B cell (primary cell): ENCODE results near the gene RNF130. TPM values are rescaled to one million over a fixed set of nuclear protein-coding genes. Genes with fewer than 3 reads are reported as not detected.

Experiments used
- ATAC-seq: fragments of 200-7000 bp; cut with Tn5 transposase; one replicate; pipeline ENCODE4 v1.10.0; 2021; ENCODE audit warnings: low read depth, mild to moderate bottlenecking, moderate number of reproducible peaks, moderate library complexity
- CTCF ChIA-PET: fragments of 350-600 bp; sonication (Branson Sonifier 250); formaldehyde crosslinking; loops from one replicate; lab custom pipeline; 2021; ENCODE audit warnings: antibody characterized with exemption, inconsistent platforms; lab: Charles Lee
- POLR2A ChIA-PET: fragments of 350-600 bp; sonication (Branson Sonifier 250); formaldehyde crosslinking; loops from one replicate; lab custom pipeline; 2021; ENCODE audit warnings: antibody characterized with exemption; lab: Charles Lee
- DNase-seq: peaks from one replicate; pipeline ENCODE4 v3.0.0; 2013
- H2AFZ ChIP-seq: 2 replicates; pipeline ENCODE4 v1.6.1; 2012; ENCODE audit warnings: mild to moderate bottlenecking, low read depth, low read length; ENCODE audit not compliant: insufficient read depth, poor library complexity, severe bottlenecking
- H3K27ac ChIP-seq, 2 donors: 1 replicate in 1 of 2; 2 replicates in 1 of 2; pipeline ENCODE4 v1.5.1; 2012 to 2013; ENCODE audit warnings: low read length in 2 of 2, mild to moderate bottlenecking in 2 of 2, moderate library complexity in 1 of 2
- H3K27me3 ChIP-seq, 4 experiments: fragments of 200-600 bp in 1 of 4; sonication (generic) in 1 of 4; replicated peaks in 1 of 4; 1 replicate in 2 of 4; 2 replicates in 2 of 4; pipeline versions ENCODE4 v1.6.1 to v1.7.0; 2013 to 2016; ENCODE audit warnings: low read length in 3 of 4, mild to moderate bottlenecking in 2 of 4, mixed read lengths in 1 of 4, moderate library complexity in 1 of 4; ENCODE audit not compliant: insufficient read depth in 4 of 4, control insufficient read depth in 3 of 4; ENCODE audit errors: control extremely low read depth in 1 of 4
- H3K36me3 ChIP-seq, 2 experiments: replicated peaks in 1 of 2; 1 replicate in 1 of 2; 2 replicates in 1 of 2; pipeline versions ENCODE4 v1.6.1 to v1.7.1; 2013; ENCODE audit warnings: low read length in 1 of 2; ENCODE audit not compliant: insufficient read depth in 2 of 2, control insufficient read depth in 1 of 2; ENCODE audit errors: control extremely low read depth in 1 of 2, extremely low read depth in 1 of 2
- H3K4me1 ChIP-seq, 2 donors: fragments of 200-600 bp in 1 of 2; sonication (generic) in 1 of 2; 1 replicate in 1 of 2; 2 replicates in 1 of 2; pipeline versions ENCODE4 v1.5.1 to v1.6.1; 2013 to 2017; ENCODE audit warnings: low read length in 2 of 2; ENCODE audit not compliant: control insufficient read depth in 2 of 2, insufficient read depth in 2 of 2
- H3K4me2 ChIP-seq: replicated peaks from 2 replicates; pipeline ENCODE3; 2012; ENCODE audit warnings: mild to moderate bottlenecking, low read depth, low read length; ENCODE audit not compliant: poor library complexity, severe bottlenecking
- H3K4me3 ChIP-seq, 5 experiments: fragments of 200-600 bp in 1 of 5; sonication (generic) in 1 of 5; 1 replicate in 3 of 5; 2 replicates in 2 of 5; pipeline versions ENCODE4 v1.5.1 to v1.7.0; 2011 to 2016; ENCODE audit warnings: low read length in 4 of 5, mild to moderate bottlenecking in 4 of 5, low read depth in 2 of 5, control low read depth in 1 of 5, moderate library complexity in 1 of 5; ENCODE audit not compliant: insufficient read depth in 1 of 5; ENCODE audit errors: control extremely low read depth in 1 of 5, extremely low read depth in 1 of 5
- H3K79me2 ChIP-seq: fragments of 200-600 bp; sonication (generic); one replicate; pipeline ENCODE4 v1.6.0; 2016; ENCODE audit warnings: low read length; ENCODE audit not compliant: control insufficient read depth, insufficient read depth
- H3K9ac ChIP-seq: fragments of 200-600 bp; sonication (generic); 2 replicates; pipeline ENCODE4 v1.6.1; 2017; ENCODE audit warnings: mild to moderate bottlenecking, low read length, moderate library complexity
- H3K9me3 ChIP-seq, 3 donors: one replicate each; pipeline versions ENCODE4 v1.6.1 to v1.7.1; 2013; ENCODE audit warnings: low read length in 2 of 3; ENCODE audit not compliant: control insufficient read depth in 2 of 3, insufficient read depth in 1 of 3; ENCODE audit errors: control extremely low read depth in 1 of 3
- H4K20me1 ChIP-seq: 2 replicates; pipeline ENCODE4 v1.6.0; 2012; ENCODE audit warnings: mild to moderate bottlenecking, low read length; ENCODE audit not compliant: insufficient read depth, control insufficient read depth, poor library complexity, severe bottlenecking
- H3K27ac Mint-ChIP-seq: one replicate; pipeline ENCODE4 v1.8.0; 2021; ENCODE audit warnings: mixed read lengths
- H3K27me3 Mint-ChIP-seq: one replicate; pipeline ENCODE4 v1.8.0; 2021; ENCODE audit warnings: mixed read lengths
- H3K4me1 Mint-ChIP-seq: one replicate; pipeline ENCODE4 v1.8.0; 2021; ENCODE audit warnings: mixed read lengths
- H3K4me3 Mint-ChIP-seq: one replicate; pipeline ENCODE4 v1.8.0; 2021; ENCODE audit warnings: mixed read lengths
- H3K9me3 Mint-ChIP-seq: one replicate; pipeline ENCODE4 v1.8.0; 2022; ENCODE audit warnings: mixed read lengths; ENCODE audit not compliant: insufficient read depth
- EZH2 ChIP-seq: IDR thresholded peaks from 2 replicates; pipeline ENCODE4 v1.6.1; 2012; ENCODE audit warnings: borderline replicate concordance, low read depth, mild to moderate bottlenecking, moderate library complexity, low read length; ENCODE audit not compliant: insufficient read depth, poor library complexity, severe bottlenecking
- WGBS: methylation state at CpG from one replicate; pipeline ENCODE4 v1.1.5; 2013; ENCODE audit warnings: missing lambda C conversion rate; ENCODE audit not compliant: insufficient coverage; 5-methylcytosine and 5-hydroxymethylcytosine counted together
- intact Hi-C: fragments of 100-400 bp; cut with micrococcal nuclease; formaldehyde crosslinking; loops from one replicate; pipeline ENCODE4 v1.10.0; 2022
- polyA plus RNA-seq: library from polyadenylated mRNA; depleted of rRNA; stranded (reverse); fragments of >200 nt; gene quantifications from 2 replicates; pipeline ENCODE4 v1.2.3, GENCODE V29; 2012
- total RNA-seq, 2 donors: library from RNA; stranded (reverse); fragments of 120-200 nt in 1 of 2; gene quantifications; 1 replicate in 1 of 2; 2 replicates in 1 of 2; pipeline versions ENCODE4 v1.2.3 to v1.2.4, GENCODE V29; 2013 to 2022
- TF ChIP-seq, protein P1 (sequence below): fragments of 200-600 bp; IDR thresholded peaks from one replicate; pipeline ENCODE4 v1.8.0; 2022; ENCODE audit warnings: antibody characterized with exemption, mild to moderate bottlenecking

RNF130 gene
- total and polyA plus RNA-seq, 2 donors (not counting 1 experiment from before 2014, with no cell fraction given): 18.1 to 25.8 TPM

DNA sequence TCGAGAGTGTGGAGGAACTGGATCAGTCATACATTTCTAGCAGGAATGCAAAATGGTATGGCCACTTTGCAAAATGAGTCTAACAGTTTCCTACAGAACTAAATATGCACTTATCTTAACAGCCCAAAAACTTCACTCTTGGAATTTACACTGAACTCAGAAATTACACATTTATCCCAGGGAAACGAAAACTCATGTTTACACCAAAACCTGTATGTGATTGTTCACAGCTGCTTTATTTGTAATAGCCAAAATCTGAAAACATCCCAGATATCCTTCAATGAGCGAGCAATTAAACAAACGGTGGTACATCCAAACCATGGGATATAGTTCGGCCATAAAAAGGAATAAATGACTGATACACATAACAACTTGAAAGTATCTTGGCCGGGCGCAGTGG lies 62.0 kb downstream of the RNF130 start:
- DNase-seq (no peak), ATAC-seq (no peak)
- intact Hi-C loops: no loop called here
- ChIA-PET CTCF (no interaction called here), POLR2A (no interaction called here)
- H3K9ac ChIP-seq: no peak overlapping the region
- H3K9me3 ChIP-seq: no peaks in the 10 kb centered on the region
- Mint-ChIP-seq H3K27ac (no peak overlapping the region), H3K27me3 (peaks cover 6% of the 10 kb centered on the region), H3K9me3 (no peaks in the 10 kb centered on the region), H3K4me3 (no peak overlapping the region), H3K4me1 (peaks cover 2% of the 10 kb centered on the region)
- H3K4me2 ChIP-seq: no peak overlapping the region
- no peaks in the 10 kb centered on the region for H3K79me2 ChIP-seq
- TF ChIP-seq EZH2: no peak
- TF ChIP-seq, protein P1, sequence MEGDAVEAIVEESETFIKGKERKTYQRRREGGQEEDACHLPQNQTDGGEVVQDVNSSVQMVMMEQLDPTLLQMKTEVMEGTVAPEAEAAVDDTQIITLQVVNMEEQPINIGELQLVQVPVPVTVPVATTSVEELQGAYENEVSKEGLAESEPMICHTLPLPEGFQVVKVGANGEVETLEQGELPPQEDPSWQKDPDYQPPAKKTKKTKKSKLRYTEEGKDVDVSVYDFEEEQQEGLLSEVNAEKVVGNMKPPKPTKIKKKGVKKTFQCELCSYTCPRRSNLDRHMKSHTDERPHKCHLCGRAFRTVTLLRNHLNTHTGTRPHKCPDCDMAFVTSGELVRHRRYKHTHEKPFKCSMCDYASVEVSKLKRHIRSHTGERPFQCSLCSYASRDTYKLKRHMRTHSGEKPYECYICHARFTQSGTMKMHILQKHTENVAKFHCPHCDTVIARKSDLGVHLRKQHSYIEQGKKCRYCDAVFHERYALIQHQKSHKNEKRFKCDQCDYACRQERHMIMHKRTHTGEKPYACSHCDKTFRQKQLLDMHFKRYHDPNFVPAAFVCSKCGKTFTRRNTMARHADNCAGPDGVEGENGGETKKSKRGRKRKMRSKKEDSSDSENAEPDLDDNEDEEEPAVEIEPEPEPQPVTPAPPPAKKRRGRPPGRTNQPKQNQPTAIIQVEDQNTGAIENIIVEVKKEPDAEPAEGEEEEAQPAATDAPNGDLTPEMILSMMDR: no peak
- H3K4me1 ChIP-seq: no peaks in the 10 kb centered on the region
- H3K36me3 ChIP-seq: peaks cover 0 to 3% of the 10 kb centered on the region in 2 experiments
- no peak overlapping the region for H3K27ac ChIP-seq
- H3K4me3 ChIP-seq: no peak overlapping the region
- no peak overlapping the region for H2AFZ ChIP-seq
- H3K27me3 ChIP-seq: no peaks in the 10 kb centered on the region
- 96% methylated on average over 4 of the region's 7 CpGs for WGBS
- H4K20me1 ChIP-seq: no peaks in the 10 kb centered on the region

DNA sequence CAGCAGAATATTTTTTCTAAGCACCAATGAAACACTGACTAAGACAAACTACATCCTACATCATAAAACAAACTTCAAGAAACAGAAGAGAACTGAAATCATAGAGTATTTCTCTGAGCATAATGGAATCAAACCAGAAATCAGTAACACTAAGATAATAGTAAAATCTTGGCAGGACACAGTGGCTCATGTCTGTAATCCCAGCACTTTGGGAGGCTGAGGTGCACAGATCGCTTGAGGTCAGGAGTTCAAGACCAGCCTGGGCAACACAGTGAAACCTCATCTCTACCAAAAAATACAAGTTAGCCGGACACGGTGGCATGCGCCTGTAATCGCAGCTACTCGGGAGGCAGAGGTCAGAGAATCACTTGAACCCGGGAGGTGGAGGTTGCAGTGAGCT lies 63.1 kb downstream of the RNF130 start:
- no peaks in the 10 kb centered on the region for H3K9me3 ChIP-seq
- H2AFZ ChIP-seq: no peak overlapping the region
- POLR2A ChIA-PET: no interaction called here
- TF ChIP-seq, protein P1: no peak
- no peaks in the 10 kb centered on the region for H3K4me1 ChIP-seq
- no CpG with 5 or more reads among the region's 7 CpGs for WGBS
- H3K4me3 Mint-ChIP-seq: no peak overlapping the region
- peaks cover 2% of the 10 kb centered on the region for H3K4me1 Mint-ChIP-seq
- ATAC-seq (no peak), DNase-seq (no peak)
- no peak overlapping the region for H3K27ac ChIP-seq
- H3K4me2 ChIP-seq: no peak overlapping the region
- no peaks in the 10 kb centered on the region for H3K9me3 Mint-ChIP-seq
- CTCF ChIA-PET: no interaction called here
- peaks cover 6% of the 10 kb centered on the region for H3K27me3 Mint-ChIP-seq
- no peaks in the 10 kb centered on the region for H3K27me3 ChIP-seq
- H4K20me1 ChIP-seq: no peaks in the 10 kb centered on the region
- H3K4me3 ChIP-seq: no peak overlapping the region
- no peaks in the 10 kb centered on the region for H3K79me2 ChIP-seq
- peaks cover 0 to 3% of the 10 kb centered on the region in 2 experiments for H3K36me3 ChIP-seq
- intact Hi-C loops: no loop called here
- no peak overlapping the region for H3K9ac ChIP-seq
- no peak overlapping the region for H3K27ac Mint-ChIP-seq
